Measurements from ENCODE around the gene PLEKHA1.

The PLEKHA1 gene

DNA sequence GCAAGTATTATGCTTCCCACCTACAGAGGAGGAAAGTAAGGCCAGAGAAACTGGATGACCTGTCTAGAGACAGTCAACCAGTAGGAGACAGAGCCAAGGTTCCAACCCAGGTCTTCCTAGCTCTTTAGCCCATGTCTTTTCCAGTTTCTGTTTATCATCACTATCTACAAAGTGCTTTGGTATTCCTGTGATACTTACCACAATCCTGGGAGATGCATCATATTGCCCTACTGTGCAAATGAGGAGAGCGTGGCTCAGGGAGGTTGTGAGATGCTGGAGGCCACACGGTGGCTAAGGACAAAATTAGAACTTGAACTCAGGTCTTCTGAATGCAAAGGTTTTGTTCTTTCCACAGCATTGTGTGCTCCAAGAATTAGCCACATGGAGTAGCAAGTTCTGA, 11.2 kb upstream of the PLEKHA1 start:
- TF ChIP-seq FOXP2 (optimal IDR thresholded peaks at IDR 0.05; ENCODE audit: borderline replicate concordance, extremely low read depth, extremely low read length, insufficient read depth) (no peak), POLR2AphosphoS5 (IDR thresholded peaks at IDR 0.05; ENCODE audit: low read depth, low read length) (no peak), TAF1 (IDR thresholded peaks at IDR 0.05; ENCODE audit: borderline replicate concordance, insufficient read depth, low read length) (no peak), SIN3A (IDR thresholded peaks at IDR 0.05; ENCODE audit: borderline replicate concordance, insufficient read depth, low read length) (no peak)
- TF ChIP-seq, protein P1, sequence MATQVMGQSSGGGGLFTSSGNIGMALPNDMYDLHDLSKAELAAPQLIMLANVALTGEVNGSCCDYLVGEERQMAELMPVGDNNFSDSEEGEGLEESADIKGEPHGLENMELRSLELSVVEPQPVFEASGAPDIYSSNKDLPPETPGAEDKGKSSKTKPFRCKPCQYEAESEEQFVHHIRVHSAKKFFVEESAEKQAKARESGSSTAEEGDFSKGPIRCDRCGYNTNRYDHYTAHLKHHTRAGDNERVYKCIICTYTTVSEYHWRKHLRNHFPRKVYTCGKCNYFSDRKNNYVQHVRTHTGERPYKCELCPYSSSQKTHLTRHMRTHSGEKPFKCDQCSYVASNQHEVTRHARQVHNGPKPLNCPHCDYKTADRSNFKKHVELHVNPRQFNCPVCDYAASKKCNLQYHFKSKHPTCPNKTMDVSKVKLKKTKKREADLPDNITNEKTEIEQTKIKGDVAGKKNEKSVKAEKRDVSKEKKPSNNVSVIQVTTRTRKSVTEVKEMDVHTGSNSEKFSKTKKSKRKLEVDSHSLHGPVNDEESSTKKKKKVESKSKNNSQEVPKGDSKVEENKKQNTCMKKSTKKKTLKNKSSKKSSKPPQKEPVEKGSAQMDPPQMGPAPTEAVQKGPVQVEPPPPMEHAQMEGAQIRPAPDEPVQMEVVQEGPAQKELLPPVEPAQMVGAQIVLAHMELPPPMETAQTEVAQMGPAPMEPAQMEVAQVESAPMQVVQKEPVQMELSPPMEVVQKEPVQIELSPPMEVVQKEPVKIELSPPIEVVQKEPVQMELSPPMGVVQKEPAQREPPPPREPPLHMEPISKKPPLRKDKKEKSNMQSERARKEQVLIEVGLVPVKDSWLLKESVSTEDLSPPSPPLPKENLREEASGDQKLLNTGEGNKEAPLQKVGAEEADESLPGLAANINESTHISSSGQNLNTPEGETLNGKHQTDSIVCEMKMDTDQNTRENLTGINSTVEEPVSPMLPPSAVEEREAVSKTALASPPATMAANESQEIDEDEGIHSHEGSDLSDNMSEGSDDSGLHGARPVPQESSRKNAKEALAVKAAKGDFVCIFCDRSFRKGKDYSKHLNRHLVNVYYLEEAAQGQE (IDR thresholded peaks at IDR 0.05; ENCODE audit: insufficient read depth in 1 of 2, low read depth in 2 of 2, low read length in 2 of 2), result no peak

DNA sequence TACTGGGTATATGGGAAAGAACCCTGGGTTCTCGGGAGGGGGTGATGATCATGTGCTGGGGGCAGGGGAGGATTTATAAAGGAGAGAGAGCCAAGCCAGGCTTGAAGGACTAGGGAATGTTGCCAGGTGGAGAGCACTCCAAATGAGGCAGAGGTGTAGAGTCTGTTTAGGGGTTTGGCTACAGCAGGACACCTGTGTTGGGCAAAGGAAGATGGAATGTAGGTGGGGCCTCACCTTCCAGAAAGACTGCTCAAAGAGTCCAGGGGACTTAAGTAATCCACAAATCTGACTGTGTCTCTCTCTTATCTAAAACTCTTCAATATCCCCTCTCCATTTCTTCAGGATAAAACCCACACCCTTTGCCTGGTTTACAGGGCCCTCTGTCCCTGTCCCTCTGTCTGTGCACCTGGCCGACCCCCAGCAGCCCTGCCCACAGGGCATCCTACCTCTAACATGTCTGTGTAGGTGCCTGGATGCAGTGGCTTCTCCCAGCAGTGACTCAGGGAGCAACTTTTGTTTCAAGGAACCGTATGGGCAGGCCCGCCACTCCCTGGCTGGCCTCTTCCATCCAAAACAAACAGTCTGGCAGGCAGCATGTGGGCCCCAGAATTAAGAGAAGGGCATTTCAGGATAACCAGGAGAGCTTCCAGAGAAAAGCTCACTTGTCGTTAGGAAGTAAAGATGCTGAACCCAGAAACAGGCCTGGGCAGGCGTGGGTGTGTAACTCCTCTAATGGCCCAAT, 10.6 kb upstream of the PLEKHA1 start:
- TF ChIP-seq, protein P1 (IDR thresholded peaks at IDR 0.05; ENCODE audit: insufficient read depth in 1 of 2, low read depth in 2 of 2, low read length in 2 of 2), result no peak
- TF ChIP-seq FOXP2 (optimal IDR thresholded peaks at IDR 0.05; ENCODE audit: borderline replicate concordance, extremely low read depth, extremely low read length, insufficient read depth) (no peak), TAF1 (IDR thresholded peaks at IDR 0.05; ENCODE audit: borderline replicate concordance, insufficient read depth, low read length) (no peak), SIN3A (IDR thresholded peaks at IDR 0.05; ENCODE audit: borderline replicate concordance, insufficient read depth, low read length) (no peak), POLR2AphosphoS5 (IDR thresholded peaks at IDR 0.05; ENCODE audit: low read depth, low read length) (no peak)

DNA sequence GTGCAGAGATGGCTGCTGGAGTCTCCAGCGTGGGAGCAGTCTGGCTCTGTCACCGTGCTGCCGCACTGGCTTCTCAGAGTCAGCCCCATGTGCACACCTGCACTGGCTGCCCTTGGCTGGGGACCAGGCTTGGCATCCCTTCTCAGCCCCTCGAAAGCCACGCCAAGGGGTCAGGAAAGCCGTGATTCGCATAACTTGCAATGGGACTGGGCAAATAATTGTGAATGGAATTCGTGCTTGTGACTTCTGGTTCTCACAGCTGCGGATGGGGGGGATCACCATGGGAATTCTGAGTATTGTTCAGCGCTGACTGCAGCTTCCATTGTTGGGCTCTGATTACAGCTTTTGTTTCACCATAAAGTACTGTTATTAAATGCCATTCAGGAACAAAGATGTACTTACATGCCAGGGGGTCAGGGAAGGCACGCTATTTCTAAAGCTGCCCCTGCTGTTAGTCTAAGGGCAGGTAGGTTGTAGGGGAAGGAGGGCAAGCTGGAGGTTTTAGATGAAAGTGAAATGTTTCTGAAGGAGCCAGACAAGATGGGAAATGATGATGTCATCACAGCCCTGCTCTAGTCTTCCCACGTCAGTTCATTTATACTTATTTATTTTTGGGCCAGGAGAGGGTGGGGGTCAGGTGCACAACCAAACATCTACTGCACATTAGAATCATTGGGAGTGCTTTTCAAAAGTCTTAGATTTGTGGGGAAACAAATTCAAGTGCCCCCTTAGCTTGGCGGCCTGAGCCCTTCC, 5.8 kb upstream of the PLEKHA1 start:
- TF ChIP-seq POLR2AphosphoS5 (IDR thresholded peaks at IDR 0.05; ENCODE audit: low read depth, low read length) (no peak), SIN3A (IDR thresholded peaks at IDR 0.05; ENCODE audit: borderline replicate concordance, insufficient read depth, low read length) (no peak), FOXP2 (optimal IDR thresholded peaks at IDR 0.05; ENCODE audit: borderline replicate concordance, extremely low read depth, extremely low read length, insufficient read depth) (no peak), TAF1 (IDR thresholded peaks at IDR 0.05; ENCODE audit: borderline replicate concordance, insufficient read depth, low read length) (no peak)
- TF ChIP-seq, protein P1 (IDR thresholded peaks at IDR 0.05; ENCODE audit: insufficient read depth in 1 of 2, low read depth in 2 of 2, low read length in 2 of 2), result no peak

DNA sequence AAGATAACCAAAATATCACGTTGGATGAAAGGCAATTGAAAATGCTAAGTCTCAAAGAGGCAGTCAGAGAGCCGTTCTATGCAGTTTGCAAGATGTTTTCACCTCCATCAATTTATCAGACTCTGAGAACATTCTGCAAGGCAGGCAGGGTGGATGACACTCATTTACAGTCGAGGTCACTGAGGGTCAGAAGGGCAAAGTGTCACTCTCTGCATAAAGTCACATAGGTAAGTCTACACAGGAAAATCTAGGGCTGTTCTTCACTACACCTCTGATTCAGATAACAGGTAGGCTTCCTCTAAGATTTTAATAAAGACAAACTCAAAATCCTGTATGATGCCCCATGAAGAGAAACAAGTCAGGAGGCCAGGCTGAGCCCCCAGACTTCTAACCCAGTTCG, 1.4 kb upstream of the PLEKHA1 start:
- TF ChIP-seq POLR2AphosphoS5 (IDR thresholded peaks at IDR 0.05; ENCODE audit: low read depth, low read length) (no peak), TAF1 (IDR thresholded peaks at IDR 0.05; ENCODE audit: borderline replicate concordance, insufficient read depth, low read length) (no peak), SIN3A (IDR thresholded peaks at IDR 0.05; ENCODE audit: borderline replicate concordance, insufficient read depth, low read length) (no peak), FOXP2 (optimal IDR thresholded peaks at IDR 0.05; ENCODE audit: borderline replicate concordance, extremely low read depth, extremely low read length, insufficient read depth) (no peak)
- TF ChIP-seq, protein P1 (IDR thresholded peaks at IDR 0.05; ENCODE audit: insufficient read depth in 1 of 2, low read depth in 2 of 2, low read length in 2 of 2), result no peak

Measured in PFSK-1 (cell line).